ENCODE measurements around the gene SUV39H2.

DNA sequence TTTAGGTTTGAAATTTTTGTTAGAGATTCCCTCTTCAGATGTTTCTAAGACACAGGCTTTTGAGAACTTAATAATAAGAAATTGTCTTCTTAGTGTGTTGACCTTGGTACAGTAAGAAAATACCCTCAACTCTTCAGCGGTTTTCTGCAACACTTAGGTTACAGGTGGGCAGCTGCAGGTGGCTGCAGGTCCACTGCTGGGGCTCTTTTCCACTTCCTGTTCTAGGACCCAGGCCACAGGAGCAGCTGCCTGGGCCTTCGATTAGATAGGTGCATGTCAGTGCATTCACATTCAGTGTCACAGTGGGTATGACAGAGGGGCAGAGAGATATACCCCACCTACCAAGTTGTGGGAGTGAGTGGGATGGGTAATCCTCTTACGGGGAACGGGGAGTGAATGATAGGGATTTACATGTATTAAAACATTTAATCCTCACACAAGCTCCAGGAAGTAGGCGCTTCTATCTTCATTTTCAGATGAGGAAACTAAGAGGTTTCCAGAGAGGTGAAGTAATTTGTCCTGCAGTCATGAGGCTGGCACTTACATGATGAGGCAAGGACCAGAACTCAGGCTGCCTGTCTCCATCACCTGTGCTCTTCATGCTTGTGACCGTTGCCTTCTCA lies 20.2 kb upstream of the SUV39H2 start:
- TF ChIP-seq, protein P1, sequence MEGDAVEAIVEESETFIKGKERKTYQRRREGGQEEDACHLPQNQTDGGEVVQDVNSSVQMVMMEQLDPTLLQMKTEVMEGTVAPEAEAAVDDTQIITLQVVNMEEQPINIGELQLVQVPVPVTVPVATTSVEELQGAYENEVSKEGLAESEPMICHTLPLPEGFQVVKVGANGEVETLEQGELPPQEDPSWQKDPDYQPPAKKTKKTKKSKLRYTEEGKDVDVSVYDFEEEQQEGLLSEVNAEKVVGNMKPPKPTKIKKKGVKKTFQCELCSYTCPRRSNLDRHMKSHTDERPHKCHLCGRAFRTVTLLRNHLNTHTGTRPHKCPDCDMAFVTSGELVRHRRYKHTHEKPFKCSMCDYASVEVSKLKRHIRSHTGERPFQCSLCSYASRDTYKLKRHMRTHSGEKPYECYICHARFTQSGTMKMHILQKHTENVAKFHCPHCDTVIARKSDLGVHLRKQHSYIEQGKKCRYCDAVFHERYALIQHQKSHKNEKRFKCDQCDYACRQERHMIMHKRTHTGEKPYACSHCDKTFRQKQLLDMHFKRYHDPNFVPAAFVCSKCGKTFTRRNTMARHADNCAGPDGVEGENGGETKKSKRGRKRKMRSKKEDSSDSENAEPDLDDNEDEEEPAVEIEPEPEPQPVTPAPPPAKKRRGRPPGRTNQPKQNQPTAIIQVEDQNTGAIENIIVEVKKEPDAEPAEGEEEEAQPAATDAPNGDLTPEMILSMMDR (IDR thresholded peaks at IDR 0.05; ENCODE audit: low read depth, low read length): no peak
- no peak for TF ChIP-seq EZH2phosphoT487 (IDR thresholded peaks at IDR 0.05; ENCODE audit: low read depth)
